ENCODE data around the gene CENPP.

DNA sequence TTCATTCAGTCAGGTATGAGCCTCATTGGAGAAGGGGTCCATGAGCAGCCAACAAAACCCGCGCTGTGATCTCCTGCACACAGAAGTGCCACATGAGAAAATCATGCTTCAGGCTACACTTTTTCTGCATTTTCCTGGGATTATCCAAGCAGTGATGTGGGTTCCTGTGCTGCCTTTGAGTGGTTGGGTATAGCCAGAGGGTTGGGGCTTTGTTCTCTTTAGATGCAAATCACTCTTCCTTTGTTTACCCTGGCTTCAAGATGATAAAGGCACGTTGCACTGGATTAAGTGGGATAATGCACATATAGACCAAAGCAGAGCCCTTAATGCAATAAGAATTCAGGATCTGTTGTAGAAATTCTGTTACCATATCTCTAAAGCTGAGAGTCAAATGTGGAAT is 191.3 kb downstream of the CENPP start:
- TF ChIP-seq, protein P1, sequence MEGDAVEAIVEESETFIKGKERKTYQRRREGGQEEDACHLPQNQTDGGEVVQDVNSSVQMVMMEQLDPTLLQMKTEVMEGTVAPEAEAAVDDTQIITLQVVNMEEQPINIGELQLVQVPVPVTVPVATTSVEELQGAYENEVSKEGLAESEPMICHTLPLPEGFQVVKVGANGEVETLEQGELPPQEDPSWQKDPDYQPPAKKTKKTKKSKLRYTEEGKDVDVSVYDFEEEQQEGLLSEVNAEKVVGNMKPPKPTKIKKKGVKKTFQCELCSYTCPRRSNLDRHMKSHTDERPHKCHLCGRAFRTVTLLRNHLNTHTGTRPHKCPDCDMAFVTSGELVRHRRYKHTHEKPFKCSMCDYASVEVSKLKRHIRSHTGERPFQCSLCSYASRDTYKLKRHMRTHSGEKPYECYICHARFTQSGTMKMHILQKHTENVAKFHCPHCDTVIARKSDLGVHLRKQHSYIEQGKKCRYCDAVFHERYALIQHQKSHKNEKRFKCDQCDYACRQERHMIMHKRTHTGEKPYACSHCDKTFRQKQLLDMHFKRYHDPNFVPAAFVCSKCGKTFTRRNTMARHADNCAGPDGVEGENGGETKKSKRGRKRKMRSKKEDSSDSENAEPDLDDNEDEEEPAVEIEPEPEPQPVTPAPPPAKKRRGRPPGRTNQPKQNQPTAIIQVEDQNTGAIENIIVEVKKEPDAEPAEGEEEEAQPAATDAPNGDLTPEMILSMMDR (conservative IDR thresholded peaks at IDR 0.05; ENCODE audit: low read depth, low read length), result no peak
- TF ChIP-seq EZH2 (IDR thresholded peaks at IDR 0.05; ENCODE audit: low read length, unreplicated experiment), result no peak
- TF ChIP-seq EZH2phosphoT487 (IDR thresholded peaks at IDR 0.05; ENCODE audit: borderline replicate concordance, low read length), result no peak

Data from PC-3 (cell line).